ENCODE measurements around the gene NRL. TPM values are rescaled to one million over a fixed set of nuclear protein-coding genes. Genes with fewer than 3 reads are reported as not detected.

NRL gene
- total and polyA plus RNA-seq, 9 of the 15 experiments (the other 6 are each of a cell fraction or from before 2014, with no cell fraction given) = 0.07 to 2.7 (median 1.4) TPM; not detected in 1

- no peak for FAIRE-seq
- no peak overlapping the region for H3K27ac ChIP-seq (ENCODE audit: extremely low read depth, low read depth, low read length)
- H3K9me3 ChIP-seq (replicated peaks; ENCODE audit: control insufficient read depth, insufficient read depth, low read depth, low read length) = no peaks in the 10 kb centered on the region; the same call in 1 of the 2 replicates
- intact Hi-C loops (cut with micrococcal nuclease) = loop anchor here (10.0 kb wide), 2 partner anchors 46 to 84 kb away; partner anchors contain the start of genes EMC9, PSME2 and RNF31
- no peak overlapping the region for H3K4me2 ChIP-seq (ENCODE audit: insufficient read depth, low read length)
- no TSS peak for BruUV-seq (replicated peaks)
- peaks cover 8 to 11% of the 10 kb centered on the region in 2 experiments; a peak in 4 of 5 replicates for H3K4me1 ChIP-seq (replicated peaks in 1 of 2; ENCODE audit: control insufficient read depth in 2 of 2, insufficient read depth in 2 of 2, low read length in 2 of 2)
- H4K20me1 ChIP-seq (replicated peaks; ENCODE audit: control insufficient read depth, insufficient read depth, low read length) = 0 out of 2 replicates have a peak, but pooled peaks cover 2% of the 10 kb centered on the region
- ATAC-seq = no peak
- ChIA-PET CTCF (ENCODE audit: low intra/inter-chr PET ratio) (no interaction called here), POLR2A (interaction anchor here (1.0 kb wide), 1 partner anchor 11 kb away, joined by 3 read pairs; no protein-coding TSS in a partner anchor)
- H3K9me1 ChIP-seq (ENCODE audit: control insufficient read depth, insufficient read depth, low read length) = no peaks in the 10 kb centered on the region
- peaks cover 28% of the 10 kb centered on the region for H3K79me2 ChIP-seq (ENCODE audit: control insufficient read depth, insufficient read depth, low read length)
- no peak overlapping the region for H3K4me3 ChIP-seq
- 96% methylated on average over 5 of the region's 17 CpGs for WGBS (ENCODE audit: insufficient coverage, low coverage, missing lambda C conversion rate)
- no peak for TF ChIP-seq OTX1 (CRISPR knock-in tag; IDR thresholded peaks at IDR 0.05)
- TF ChIP-seq ZNF282 (CRISPR knock-in tag; IDR thresholded peaks at IDR 0.05) = no peak
- peak; percentile 60; the same call in 1 of the 2 replicates for TF ChIP-seq POLR2G (IDR thresholded peaks at IDR 0.05; ENCODE audit: low read depth, low read length)
- TF ChIP-seq, protein P1, sequence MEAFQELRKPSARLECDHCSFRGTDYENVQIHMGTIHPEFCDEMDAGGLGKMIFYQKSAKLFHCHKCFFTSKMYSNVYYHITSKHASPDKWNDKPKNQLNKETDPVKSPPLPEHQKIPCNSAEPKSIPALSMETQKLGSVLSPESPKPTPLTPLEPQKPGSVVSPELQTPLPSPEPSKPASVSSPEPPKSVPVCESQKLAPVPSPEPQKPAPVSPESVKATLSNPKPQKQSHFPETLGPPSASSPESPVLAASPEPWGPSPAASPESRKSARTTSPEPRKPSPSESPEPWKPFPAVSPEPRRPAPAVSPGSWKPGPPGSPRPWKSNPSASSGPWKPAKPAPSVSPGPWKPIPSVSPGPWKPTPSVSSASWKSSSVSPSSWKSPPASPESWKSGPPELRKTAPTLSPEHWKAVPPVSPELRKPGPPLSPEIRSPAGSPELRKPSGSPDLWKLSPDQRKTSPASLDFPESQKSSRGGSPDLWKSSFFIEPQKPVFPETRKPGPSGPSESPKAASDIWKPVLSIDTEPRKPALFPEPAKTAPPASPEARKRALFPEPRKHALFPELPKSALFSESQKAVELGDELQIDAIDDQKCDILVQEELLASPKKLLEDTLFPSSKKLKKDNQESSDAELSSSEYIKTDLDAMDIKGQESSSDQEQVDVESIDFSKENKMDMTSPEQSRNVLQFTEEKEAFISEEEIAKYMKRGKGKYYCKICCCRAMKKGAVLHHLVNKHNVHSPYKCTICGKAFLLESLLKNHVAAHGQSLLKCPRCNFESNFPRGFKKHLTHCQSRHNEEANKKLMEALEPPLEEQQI (IDR thresholded peaks at IDR 0.05) = no peak
- TF ChIP-seq SREBF2 (CRISPR knock-in tag; IDR thresholded peaks at IDR 0.05) = no peak
- no peak for TF ChIP-seq ZNF561 (CRISPR knock-in tag; conservative IDR thresholded peaks at IDR 0.05)
- no peak for TF ChIP-seq MEF2D (tag; conservative IDR thresholded peaks at IDR 0.05; ENCODE audit: low read depth)
- TF ChIP-seq SUPT5H (IDR thresholded peaks at IDR 0.05) = no peak
- TF ChIP-seq EGR1 (conservative IDR thresholded peaks at IDR 0.05) = no peak
- no peak for TF ChIP-seq PTBP1 (IDR thresholded peaks at IDR 0.05; ENCODE audit: low read depth, low read length)
- TF ChIP-seq SREBF1 (IDR thresholded peaks at IDR 0.05; ENCODE audit: borderline replicate concordance, low read depth, low read length) = no peak
- TF ChIP-seq MAFG (tag; conservative IDR thresholded peaks at IDR 0.05) = no peak
- no peak for TF ChIP-seq ZBTB1 (CRISPR knock-in tag; IDR thresholded peaks at IDR 0.05; ENCODE audit: borderline replicate concordance, low read depth)
- peak; percentile 64 for TF ChIP-seq RBFOX2 (IDR thresholded peaks at IDR 0.05; ENCODE audit: low read depth, low read length)
- no peak overlapping the region for H2AFZ ChIP-seq (ENCODE audit: low read depth, low read length)
- in situ Hi-C loops (cut with MboI) = no loop called here
- DNase-seq (ENCODE audit: extremely low read depth in 1 of 4, low spot score in 3 of 4) = no peak
- peaks cover 63% of the 10 kb centered on the region; the same call in 2 of the 3 replicates for H3K36me3 ChIP-seq (ENCODE audit: control insufficient read depth, insufficient read depth, low read length)
- H3K27me3 ChIP-seq (ENCODE audit: control insufficient read depth in 2 of 2, insufficient read depth in 2 of 2, low read length in 2 of 2) = no peaks in the 10 kb centered on the region
- H3K9ac ChIP-seq (ENCODE audit: insufficient read depth in 1 of 2, low read depth in 2 of 2, low read length in 2 of 2) = no peak overlapping the region
These were observed 15.6 kb downstream of the NRL start for GRCh38 chr14:24098927-24099813.
